Activated naive CD4-positive, alpha-beta T cell treated with anti-CD3 and anti-CD28 coated beads, Interleukin-2, amount 10 ng/mL, durations not matched to agents 7 days and 5 days (primary cell): ENCODE results near the gene NOC2L.
A peak's percentile ranks its signal among the peaks of the same experiment; 100 is the strongest.

Experiments
- CTCF ChIA-PET: fragments of 350-600 bp; sonication (Branson Sonifier 250); formaldehyde crosslinking; loops from one replicate; lab custom pipeline; 2021; ENCODE audit warnings: antibody characterized with exemption; lab: Charles Lee
- DNase-seq: peaks from one replicate; pipeline ENCODE4 v3.0.0-alpha.2; 2020
- H3K27ac Mint-ChIP-seq: one replicate; pipeline ENCODE4 v1.8.0; 2021; ENCODE audit warnings: mild to moderate bottlenecking, moderate library complexity, mixed read lengths
- H3K27me3 Mint-ChIP-seq: one replicate; pipeline ENCODE4 v1.8.0; 2021; ENCODE audit warnings: mild to moderate bottlenecking, mixed read lengths
- H3K36me3 Mint-ChIP-seq: one replicate; pipeline ENCODE4 v1.8.0; 2021; ENCODE audit warnings: mixed read lengths
- H3K4me1 Mint-ChIP-seq: one replicate; pipeline ENCODE4 v1.8.0; 2021; ENCODE audit warnings: mixed read lengths
- H3K4me3 Mint-ChIP-seq: one replicate; pipeline ENCODE4 v1.8.0; 2021; ENCODE audit warnings: mild to moderate bottlenecking, moderate library complexity, mixed read lengths
- H3K9me3 Mint-ChIP-seq: one replicate; pipeline ENCODE4 v1.8.0; 2021; ENCODE audit warnings: mixed read lengths

The NOC2L gene

GRCh38 chr1:966135-966703, 7.2 kb upstream of the NOC2L start, which contains the start of gene PLEKHN1:
PLEKHN1 (plus strand) TSS chr1:966482; CDS start chr1:966532, 50 bp downstream.
- H3K4me3 Mint-ChIP-seq = peak within 1 kb of the TSS; percentile 79
- H3K27ac Mint-ChIP-seq = peak within 1 kb of the TSS; percentile 80
- peaks cover 35% of the 10 kb centered on the region for H3K27me3 Mint-ChIP-seq

GRCh38 chr1:965526-966134, 6.6 kb upstream of the NOC2L start:
- Mint-ChIP-seq H3K9me3 (peaks cover 7% of the 10 kb centered on the region), H3K4me1 (peaks cover 16% of the 10 kb centered on the region), H3K4me3 (peak overlapping the region; percentile 49), H3K27ac (peak overlapping the region; percentile 28), H3K36me3 (no peaks in the 10 kb centered on the region), H3K27me3 (peaks cover 29% of the 10 kb centered on the region)
- CTCF ChIA-PET = no interaction called here
- no peak for DNase-seq

More at GRCh38 chr1:966135-966703, 7.2 kb upstream of the NOC2L start, which contains the start of gene PLEKHN1:
- H3K36me3 Mint-ChIP-seq = no peaks in the 10 kb centered on the region
- peaks cover 16% of the 10 kb centered on the region for H3K4me1 Mint-ChIP-seq
- CTCF ChIA-PET = interaction anchor here (1.0 to 1.2 kb wide), 3 partner anchors 17 to 97 kb away, joined by 3 read pairs; no protein-coding TSS in a partner anchor
- peaks cover 7% of the 10 kb centered on the region for H3K9me3 Mint-ChIP-seq
- DNase-seq = peak; percentile 43

- H3K27ac Mint-ChIP-seq = no peak overlapping the region
- H3K4me3 Mint-ChIP-seq = no peak overlapping the region
- H3K36me3 Mint-ChIP-seq = no peaks in the 10 kb centered on the region
- DNase-seq = no peak
- H3K4me1 Mint-ChIP-seq = peaks cover 21% of the 10 kb centered on the region
- peaks cover 7% of the 10 kb centered on the region for H3K9me3 Mint-ChIP-seq
- peaks cover 28% of the 10 kb centered on the region for H3K27me3 Mint-ChIP-seq
- CTCF ChIA-PET = no interaction called here
These were observed 5.9 kb upstream of the NOC2L start for GRCh38 chr1:964691-965525.

GRCh38 chr1:963746-964525, 4.9 kb upstream of the NOC2L start:
- Mint-ChIP-seq H3K27ac (no peak overlapping the region), H3K36me3 (no peaks in the 10 kb centered on the region), H3K9me3 (no peaks in the 10 kb centered on the region), H3K4me3 (no peak overlapping the region), H3K27me3 (peaks cover 24% of the 10 kb centered on the region), H3K4me1 (peaks cover 21% of the 10 kb centered on the region)
- no peak for DNase-seq
- CTCF ChIA-PET = no interaction called here

- CTCF ChIA-PET = no interaction called here
- H3K27me3 Mint-ChIP-seq = peaks cover 18% of the 10 kb centered on the region
- no peak for DNase-seq
- no peak overlapping the region for H3K4me3 Mint-ChIP-seq
- peaks cover 25% of the 10 kb centered on the region for H3K4me1 Mint-ChIP-seq
- no peaks in the 10 kb centered on the region for H3K9me3 Mint-ChIP-seq
- no peak overlapping the region for H3K27ac Mint-ChIP-seq
- H3K36me3 Mint-ChIP-seq = peaks cover 2% of the 10 kb centered on the region
These were observed 4.2 kb upstream of the NOC2L start for GRCh38 chr1:963301-963651.

- DNase-seq = no peak
- Mint-ChIP-seq H3K9me3 (no peaks in the 10 kb centered on the region), H3K27me3 (peaks cover 14% of the 10 kb centered on the region), H3K27ac (no peak overlapping the region), H3K4me3 (peak overlapping the region; percentile 65), H3K36me3 (peaks cover 2% of the 10 kb centered on the region), H3K4me1 (peaks cover 29% of the 10 kb centered on the region)
- CTCF ChIA-PET = no interaction called here
These were observed 3.6 kb upstream of the NOC2L start for GRCh38 chr1:962381-963300.

- Mint-ChIP-seq H3K4me3 (peak overlapping the region; percentile 65), H3K27me3 (peaks cover 6% of the 10 kb centered on the region), H3K4me1 (peaks cover 31% of the 10 kb centered on the region), H3K27ac (no peak overlapping the region), H3K36me3 (peaks cover 4% of the 10 kb centered on the region), H3K9me3 (no peaks in the 10 kb centered on the region)
- CTCF ChIA-PET = no interaction called here
- DNase-seq = no peak
These were observed 2.1 kb upstream of the NOC2L start for GRCh38 chr1:961132-961669.

- Mint-ChIP-seq H3K27me3 (peaks cover 6% of the 10 kb centered on the region), H3K4me3 (peak within 1 kb of the TSS; percentile 88), H3K9me3 (no peaks in the 10 kb centered on the region), H3K27ac (no peak within 1 kb of the TSS), H3K36me3 (peaks cover 6% of the 10 kb centered on the region), H3K4me1 (peaks cover 29% of the 10 kb centered on the region)
- DNase-seq = peak; percentile 86
- CTCF ChIA-PET = no interaction called here
These were observed 1.5 kb upstream of the NOC2L start, which contains the start of gene KLHL17 for GRCh38 chr1:960363-961131. KLHL17 (plus strand) TSS chr1:960584; CDS start chr1:960694, 110 bp downstream.

GRCh38 chr1:959731-960362, 791 bp upstream of the NOC2L start:
- no peak overlapping the region for H3K27ac Mint-ChIP-seq
- peaks cover 26% of the 10 kb centered on the region for H3K4me1 Mint-ChIP-seq
- CTCF ChIA-PET = no interaction called here
- peaks cover 12% of the 10 kb centered on the region for H3K36me3 Mint-ChIP-seq
- H3K27me3 Mint-ChIP-seq = peaks cover 6% of the 10 kb centered on the region
- H3K9me3 Mint-ChIP-seq = no peaks in the 10 kb centered on the region
- H3K4me3 Mint-ChIP-seq = peak overlapping the region; percentile 88
- no peak for DNase-seq

GRCh38 chr1:956636-957035, 2.4 kb downstream of the NOC2L start:
- Mint-ChIP-seq H3K27me3 (peaks cover 6% of the 10 kb centered on the region), H3K9me3 (no peaks in the 10 kb centered on the region), H3K4me3 (no peak overlapping the region), H3K36me3 (peaks cover 25% of the 10 kb centered on the region), H3K4me1 (peaks cover 23% of the 10 kb centered on the region), H3K27ac (no peak overlapping the region)
- no peak for DNase-seq
- CTCF ChIA-PET = no interaction called here

- Mint-ChIP-seq H3K4me1 (peaks cover 23% of the 10 kb centered on the region), H3K27ac (no peak overlapping the region), H3K9me3 (no peaks in the 10 kb centered on the region), H3K4me3 (no peak overlapping the region), H3K36me3 (peaks cover 31% of the 10 kb centered on the region), H3K27me3 (peaks cover 6% of the 10 kb centered on the region)
- DNase-seq = no peak
- CTCF ChIA-PET = no interaction called here
These were observed 3.6 kb downstream of the NOC2L start for GRCh38 chr1:955474-955873.

GRCh38 chr1:954927-955326, 4.1 kb downstream of the NOC2L start:
- no peak overlapping the region for H3K4me3 Mint-ChIP-seq
- CTCF ChIA-PET = no interaction called here
- H3K4me1 Mint-ChIP-seq = peaks cover 18% of the 10 kb centered on the region
- DNase-seq = no peak
- H3K27me3 Mint-ChIP-seq = peaks cover under 1% of the 10 kb centered on the region
- H3K27ac Mint-ChIP-seq = no peak overlapping the region
- H3K36me3 Mint-ChIP-seq = peaks cover 36% of the 10 kb centered on the region
- no peaks in the 10 kb centered on the region for H3K9me3 Mint-ChIP-seq
